ENCODE results near the gene AIF1.

- no peak for TF ChIP-seq CTCF (conservative IDR thresholded peaks at IDR 0.05; ENCODE audit: low read depth in 2 of 2)
- no peak for TF ChIP-seq STAT1 (IDR thresholded peaks at IDR 0.05; ENCODE audit: unreplicated experiment)
- TF ChIP-seq CREB1 (CRISPR knock-in tag; IDR thresholded peaks at IDR 0.05; ENCODE audit: low read depth), result no peak
- TF ChIP-seq POLR2AphosphoS5 (IDR thresholded peaks at IDR 0.05; ENCODE audit: low read depth), result no peak
Measured at GRCh38 chr6:31627690-31628287, 12.8 kb downstream of the AIF1 start.
